PC-3 (cell line): ENCODE results near the gene GNB5.

Source experiments
- EZH2 ChIP-seq: fragments of 300-600 bp; sonication (generic); IDR thresholded peaks from one replicate; pipeline ENCODE4 v1.6.1; 2017; ENCODE audit warnings: antibody characterized with exemption, mild to moderate bottlenecking, low read length; ENCODE audit not compliant: unreplicated experiment
- EZH2phosphoT487 ChIP-seq: fragments of 300-600 bp; sonication (generic); IDR thresholded peaks from 2 replicates; pipeline ENCODE4 v1.6.1; 2018; ENCODE audit warnings: mild to moderate bottlenecking, antibody characterized with exemption, low read length, borderline replicate concordance
- TF ChIP-seq, protein P1 (sequence below): fragments of 300-600 bp; sonication (generic); conservative IDR thresholded peaks from 2 replicates; pipeline ENCODE4 v1.5.1; 2017; ENCODE audit warnings: antibody characterized with exemption, low read depth, mild to moderate bottlenecking, low read length

DNA sequence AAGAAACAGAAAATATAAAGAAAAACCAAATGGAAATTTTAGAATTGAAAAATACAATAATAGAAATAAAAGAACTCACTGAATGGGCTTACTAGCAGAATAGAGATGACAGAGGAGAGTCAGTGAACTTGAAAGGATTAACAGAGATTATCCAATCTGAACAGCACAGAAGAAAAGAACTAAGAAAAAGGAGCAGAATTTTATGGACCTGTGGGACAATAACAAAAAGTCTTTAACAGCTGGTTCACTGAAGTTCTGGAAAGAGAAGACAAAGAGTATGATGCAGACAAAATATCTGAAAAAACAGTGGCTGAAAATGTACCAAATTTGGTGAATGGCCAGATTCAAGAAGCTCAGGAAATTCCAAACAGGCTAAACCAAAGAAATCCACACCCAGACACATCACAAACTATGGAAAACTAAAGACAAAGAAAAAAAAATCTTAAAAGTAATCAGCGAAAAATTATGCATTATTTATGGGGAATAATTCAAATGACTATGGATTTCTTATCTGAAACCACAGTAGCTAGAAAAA is 9.7 kb upstream of the GNB5 start:
- TF ChIP-seq, protein P1, sequence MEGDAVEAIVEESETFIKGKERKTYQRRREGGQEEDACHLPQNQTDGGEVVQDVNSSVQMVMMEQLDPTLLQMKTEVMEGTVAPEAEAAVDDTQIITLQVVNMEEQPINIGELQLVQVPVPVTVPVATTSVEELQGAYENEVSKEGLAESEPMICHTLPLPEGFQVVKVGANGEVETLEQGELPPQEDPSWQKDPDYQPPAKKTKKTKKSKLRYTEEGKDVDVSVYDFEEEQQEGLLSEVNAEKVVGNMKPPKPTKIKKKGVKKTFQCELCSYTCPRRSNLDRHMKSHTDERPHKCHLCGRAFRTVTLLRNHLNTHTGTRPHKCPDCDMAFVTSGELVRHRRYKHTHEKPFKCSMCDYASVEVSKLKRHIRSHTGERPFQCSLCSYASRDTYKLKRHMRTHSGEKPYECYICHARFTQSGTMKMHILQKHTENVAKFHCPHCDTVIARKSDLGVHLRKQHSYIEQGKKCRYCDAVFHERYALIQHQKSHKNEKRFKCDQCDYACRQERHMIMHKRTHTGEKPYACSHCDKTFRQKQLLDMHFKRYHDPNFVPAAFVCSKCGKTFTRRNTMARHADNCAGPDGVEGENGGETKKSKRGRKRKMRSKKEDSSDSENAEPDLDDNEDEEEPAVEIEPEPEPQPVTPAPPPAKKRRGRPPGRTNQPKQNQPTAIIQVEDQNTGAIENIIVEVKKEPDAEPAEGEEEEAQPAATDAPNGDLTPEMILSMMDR = no peak
- no peak for TF ChIP-seq EZH2
- no peak for TF ChIP-seq EZH2phosphoT487
